ENCODE measurements around the gene USP17L21. TPM values are rescaled to one million over a fixed set of nuclear protein-coding genes. Genes with fewer than 3 reads are reported as not detected.
"Not testable (repeated sequence)": the region's sequence is repeated elsewhere in the genome, so short reads cannot be mapped to it uniquely, and the experiment has no call there.

Gene USP17L21, protein sequence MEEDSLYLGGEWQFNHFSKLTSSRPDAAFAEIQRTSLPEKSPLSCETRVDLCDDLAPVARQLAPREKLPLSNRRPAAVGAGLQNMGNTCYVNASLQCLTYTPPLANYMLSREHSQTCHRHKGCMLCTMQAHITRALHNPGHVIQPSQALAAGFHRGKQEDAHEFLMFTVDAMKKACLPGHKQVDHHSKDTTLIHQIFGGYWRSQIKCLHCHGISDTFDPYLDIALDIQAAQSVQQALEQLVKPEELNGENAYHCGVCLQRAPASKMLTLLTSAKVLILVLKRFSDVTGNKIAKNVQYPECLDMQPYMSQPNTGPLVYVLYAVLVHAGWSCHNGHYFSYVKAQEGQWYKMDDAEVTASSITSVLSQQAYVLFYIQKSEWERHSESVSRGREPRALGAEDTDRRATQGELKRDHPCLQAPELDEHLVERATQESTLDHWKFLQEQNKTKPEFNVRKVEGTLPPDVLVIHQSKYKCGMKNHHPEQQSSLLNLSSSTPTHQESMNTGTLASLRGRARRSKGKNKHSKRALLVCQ
- total RNA-seq (2014; rRNA removed; shearing (Covaris generic); ENCODE audit: low replicate concordance) = not detected in 2 replicates

DNA sequence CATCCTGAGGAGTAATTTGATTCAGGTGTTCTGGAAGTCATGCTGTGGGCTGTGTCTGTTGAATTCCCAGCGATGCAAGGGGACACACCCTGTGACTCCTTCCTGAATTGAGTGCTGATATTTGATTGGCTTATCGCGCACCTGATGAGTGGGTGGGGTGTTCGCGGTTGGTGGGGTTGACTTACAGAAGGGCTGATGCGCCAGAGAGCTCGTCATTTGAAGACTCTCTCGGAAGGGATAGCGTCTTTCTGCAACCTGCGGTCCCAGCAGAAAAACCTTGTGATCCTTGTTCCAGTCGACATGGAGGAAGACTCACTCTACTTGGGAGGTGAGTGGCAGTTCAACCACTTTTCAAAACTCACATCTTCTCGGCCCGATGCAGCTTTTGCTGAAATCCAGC, at the start of gene USP17L21:
Gene USP17L21, plus strand, starts transcription at position 301 of the 400 bp plus-strand sequence. Its CDS starts 0 bp downstream, at position 301.
- not testable (repeated sequence) for H3K27ac ChIP-seq (ENCODE audit: low read length); DNase-seq; H3K4me1 ChIP-seq (ENCODE audit: low read length); H4K20me1 ChIP-seq (ENCODE audit: insufficient read depth, low read depth, low read length); H3K36me3 ChIP-seq (ENCODE audit: insufficient read depth, low read length); H3K79me2 ChIP-seq (ENCODE audit: low read length); H3K9ac ChIP-seq (ENCODE audit: low read length); H3K4me3 ChIP-seq (ENCODE audit: low read length); H3K9me2 ChIP-seq (replicated peaks; ENCODE audit: insufficient read depth, low read length); H3K4me2 ChIP-seq (ENCODE audit: low read depth, low read length, poor library complexity, severe bottlenecking); H3K27me3 ChIP-seq (ENCODE audit: low read length); H3K9me3 ChIP-seq (ENCODE audit: low read length); H2AFZ ChIP-seq (ENCODE audit: low read length)

DNA sequence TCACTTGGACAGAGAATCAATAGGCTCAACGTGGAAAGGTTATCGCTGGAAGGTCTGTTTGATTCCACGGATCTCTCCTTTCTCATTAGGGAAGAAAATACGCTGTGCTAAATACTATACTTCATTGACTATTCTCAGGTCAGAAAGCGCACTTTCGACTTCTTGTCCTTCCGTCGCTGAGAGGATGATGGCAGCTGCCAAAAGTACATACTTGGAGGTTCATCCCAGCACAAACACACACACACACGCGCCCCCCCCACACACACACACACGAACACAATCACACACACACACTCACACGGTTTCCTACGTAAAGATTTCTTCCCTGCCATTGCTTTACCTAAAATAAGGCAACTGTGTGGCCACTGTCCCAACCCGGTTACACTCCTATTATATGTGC, 48.0 kb upstream of the USP17L21 start:
- H3K36me3 ChIP-seq (ENCODE audit: insufficient read depth, low read length); H3K9me2 ChIP-seq (replicated peaks; ENCODE audit: insufficient read depth, low read length); H3K4me1 ChIP-seq (ENCODE audit: low read length); H3K4me3 ChIP-seq (ENCODE audit: low read length); H3K9ac ChIP-seq (ENCODE audit: low read length); H3K9me3 ChIP-seq (ENCODE audit: low read length); H3K27ac ChIP-seq (ENCODE audit: low read length); DNase-seq; H3K79me2 ChIP-seq (ENCODE audit: low read length); H4K20me1 ChIP-seq (ENCODE audit: insufficient read depth, low read depth, low read length); H2AFZ ChIP-seq (ENCODE audit: low read length); H3K27me3 ChIP-seq (ENCODE audit: low read length); H3K4me2 ChIP-seq (ENCODE audit: low read depth, low read length, poor library complexity, severe bottlenecking): not testable (repeated sequence)

DNA sequence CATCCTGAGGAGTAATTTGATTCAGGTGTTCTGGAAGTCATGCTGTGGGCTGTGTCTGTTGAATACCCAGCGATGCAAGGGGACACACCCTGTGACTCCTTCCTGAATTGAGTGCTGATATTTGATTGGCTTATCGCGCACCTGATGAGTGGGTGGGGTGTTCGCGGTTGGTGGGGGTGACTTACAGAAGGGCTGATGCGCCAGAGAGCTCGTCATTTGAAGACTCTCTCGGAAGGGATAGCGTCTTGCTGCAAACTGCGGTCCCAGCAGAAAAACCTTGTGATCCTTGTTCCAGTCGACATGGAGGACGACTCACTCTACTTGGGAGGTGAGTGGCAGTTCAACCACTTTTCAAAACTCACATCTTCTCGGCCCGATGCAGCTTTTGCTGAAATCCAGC, 47.6 kb upstream of the USP17L21 start, which contains the start of gene USP17L11:
Gene USP17L11, plus strand, starts transcription at position 301 of the 400 bp plus-strand sequence. Its CDS starts 0 bp downstream, at position 301.
- not testable (repeated sequence) for H3K4me3 ChIP-seq (ENCODE audit: low read length); DNase-seq; H3K4me2 ChIP-seq (ENCODE audit: low read depth, low read length, poor library complexity, severe bottlenecking); H3K36me3 ChIP-seq (ENCODE audit: insufficient read depth, low read length); H3K9me2 ChIP-seq (replicated peaks; ENCODE audit: insufficient read depth, low read length); H3K27me3 ChIP-seq (ENCODE audit: low read length); H3K79me2 ChIP-seq (ENCODE audit: low read length); H4K20me1 ChIP-seq (ENCODE audit: insufficient read depth, low read depth, low read length); H3K4me1 ChIP-seq (ENCODE audit: low read length); H3K9me3 ChIP-seq (ENCODE audit: low read length); H2AFZ ChIP-seq (ENCODE audit: low read length); H3K27ac ChIP-seq (ENCODE audit: low read length); H3K9ac ChIP-seq (ENCODE audit: low read length)

DNA sequence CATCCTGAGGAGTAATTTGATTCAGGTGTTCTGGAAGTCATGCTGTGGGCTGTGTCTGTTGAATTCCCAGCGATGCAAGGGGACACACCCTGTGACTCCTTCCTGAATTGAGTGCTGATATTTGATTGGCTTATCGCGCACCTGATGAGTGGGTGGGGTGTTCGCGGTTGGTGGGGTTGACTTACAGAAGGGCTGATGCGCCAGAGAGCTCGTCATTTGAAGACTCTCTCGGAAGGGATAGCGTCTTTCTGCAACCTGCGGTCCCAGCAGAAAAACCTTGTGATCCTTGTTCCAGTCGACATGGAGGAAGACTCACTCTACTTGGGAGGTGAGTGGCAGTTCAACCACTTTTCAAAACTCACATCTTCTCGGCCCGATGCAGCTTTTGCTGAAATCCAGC, 42.8 kb upstream of the USP17L21 start, which contains the start of gene USP17L12:
Gene USP17L12, plus strand, starts transcription at position 301 of the 400 bp plus-strand sequence. Its CDS starts 0 bp downstream, at position 301.
- H3K27me3 ChIP-seq (ENCODE audit: low read length); DNase-seq; H4K20me1 ChIP-seq (ENCODE audit: insufficient read depth, low read depth, low read length); H3K27ac ChIP-seq (ENCODE audit: low read length); H2AFZ ChIP-seq (ENCODE audit: low read length); H3K79me2 ChIP-seq (ENCODE audit: low read length); H3K9me3 ChIP-seq (ENCODE audit: low read length); H3K4me2 ChIP-seq (ENCODE audit: low read depth, low read length, poor library complexity, severe bottlenecking); H3K4me3 ChIP-seq (ENCODE audit: low read length); H3K9ac ChIP-seq (ENCODE audit: low read length); H3K9me2 ChIP-seq (replicated peaks; ENCODE audit: insufficient read depth, low read length); H3K36me3 ChIP-seq (ENCODE audit: insufficient read depth, low read length); H3K4me1 ChIP-seq (ENCODE audit: low read length): not testable (repeated sequence)

DNA sequence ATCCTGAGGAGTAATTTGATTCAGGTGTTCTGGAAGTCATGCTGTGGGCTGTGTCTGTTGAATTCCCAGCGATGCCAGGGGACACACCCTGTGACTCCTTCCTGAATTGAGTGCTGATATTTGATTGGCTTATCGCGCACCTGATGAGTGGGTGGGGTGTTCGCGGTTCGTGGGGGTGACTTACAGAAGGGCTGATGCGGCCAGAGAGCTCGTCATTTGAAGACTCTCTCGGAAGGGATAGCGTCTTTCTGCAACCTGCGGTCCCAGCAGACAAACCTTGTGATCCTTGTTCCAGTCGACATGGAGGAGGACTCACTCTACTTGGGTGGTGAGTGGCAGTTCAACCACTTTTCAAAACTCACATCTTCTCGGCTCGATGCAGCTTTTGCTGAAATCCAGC, 38.1 kb upstream of the USP17L21 start, which contains the start of gene USP17L13:
Gene USP17L13, plus strand, starts transcription at position 301 of the 400 bp plus-strand sequence. Its CDS starts 0 bp downstream, at position 301.
- not testable (repeated sequence) for DNase-seq; H3K4me2 ChIP-seq (ENCODE audit: low read depth, low read length, poor library complexity, severe bottlenecking); H3K4me1 ChIP-seq (ENCODE audit: low read length); H3K27ac ChIP-seq (ENCODE audit: low read length); H3K36me3 ChIP-seq (ENCODE audit: insufficient read depth, low read length); H3K9me2 ChIP-seq (replicated peaks; ENCODE audit: insufficient read depth, low read length); H3K9ac ChIP-seq (ENCODE audit: low read length); H2AFZ ChIP-seq (ENCODE audit: low read length); H4K20me1 ChIP-seq (ENCODE audit: insufficient read depth, low read depth, low read length); H3K9me3 ChIP-seq (ENCODE audit: low read length); H3K4me3 ChIP-seq (ENCODE audit: low read length); H3K27me3 ChIP-seq (ENCODE audit: low read length); H3K79me2 ChIP-seq (ENCODE audit: low read length)

DNA sequence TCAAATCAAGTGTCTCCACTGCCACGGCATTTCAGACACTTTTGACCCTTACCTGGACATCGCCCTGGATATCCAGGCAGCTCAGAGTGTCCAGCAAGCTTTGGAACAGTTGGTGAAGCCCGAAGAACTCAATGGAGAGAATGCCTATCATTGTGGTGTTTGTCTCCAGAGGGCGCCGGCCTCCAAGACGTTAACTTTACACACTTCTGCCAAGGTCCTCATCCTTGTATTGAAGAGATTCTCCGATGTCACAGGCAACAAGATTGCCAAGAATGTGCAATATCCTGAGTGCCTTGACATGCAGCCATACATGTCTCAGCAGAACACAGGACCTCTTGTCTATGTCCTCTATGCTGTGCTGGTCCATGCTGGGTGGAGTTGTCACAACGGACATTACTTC, 32.4 kb upstream of the USP17L21 start:
- not testable (repeated sequence) for H3K9ac ChIP-seq (ENCODE audit: low read length); H3K4me3 ChIP-seq (ENCODE audit: low read length); H3K4me1 ChIP-seq (ENCODE audit: low read length); H3K27ac ChIP-seq (ENCODE audit: low read length); H4K20me1 ChIP-seq (ENCODE audit: insufficient read depth, low read depth, low read length); H3K36me3 ChIP-seq (ENCODE audit: insufficient read depth, low read length); H3K9me3 ChIP-seq (ENCODE audit: low read length); H3K27me3 ChIP-seq (ENCODE audit: low read length); H3K9me2 ChIP-seq (replicated peaks; ENCODE audit: insufficient read depth, low read length); H3K79me2 ChIP-seq (ENCODE audit: low read length); H3K4me2 ChIP-seq (ENCODE audit: low read depth, low read length, poor library complexity, severe bottlenecking); H2AFZ ChIP-seq (ENCODE audit: low read length); DNase-seq

DNA sequence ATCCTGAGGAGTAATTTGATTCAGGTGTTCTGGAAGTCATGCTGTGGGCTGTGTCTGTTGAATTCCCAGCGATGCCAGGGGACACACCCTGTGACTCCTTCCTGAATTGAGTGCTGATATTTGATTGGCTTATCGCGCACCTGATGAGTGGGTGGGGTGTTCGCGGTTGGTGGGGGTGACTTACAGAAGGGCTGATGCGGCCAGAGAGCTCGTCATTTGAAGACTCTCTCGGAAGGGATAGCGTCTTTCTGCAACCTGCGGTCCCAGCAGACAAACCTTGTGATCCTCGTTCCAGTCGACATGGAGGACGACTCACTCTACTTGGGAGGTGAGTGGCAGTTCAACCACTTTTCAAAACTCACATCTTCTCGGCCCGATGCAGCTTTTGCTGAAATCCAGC, 28.6 kb upstream of the USP17L21 start, which contains the start of gene USP17L15:
Gene USP17L15, plus strand, starts transcription at position 301 of the 400 bp plus-strand sequence. Its CDS starts 0 bp downstream, at position 301.
- H2AFZ ChIP-seq (ENCODE audit: low read length); H3K4me3 ChIP-seq (ENCODE audit: low read length); H3K4me2 ChIP-seq (ENCODE audit: low read depth, low read length, poor library complexity, severe bottlenecking); H3K36me3 ChIP-seq (ENCODE audit: insufficient read depth, low read length); H3K27me3 ChIP-seq (ENCODE audit: low read length); H3K79me2 ChIP-seq (ENCODE audit: low read length); DNase-seq; H3K27ac ChIP-seq (ENCODE audit: low read length); H4K20me1 ChIP-seq (ENCODE audit: insufficient read depth, low read depth, low read length); H3K9me2 ChIP-seq (replicated peaks; ENCODE audit: insufficient read depth, low read length); H3K9me3 ChIP-seq (ENCODE audit: low read length); H3K4me1 ChIP-seq (ENCODE audit: low read length); H3K9ac ChIP-seq (ENCODE audit: low read length): not testable (repeated sequence)

DNA sequence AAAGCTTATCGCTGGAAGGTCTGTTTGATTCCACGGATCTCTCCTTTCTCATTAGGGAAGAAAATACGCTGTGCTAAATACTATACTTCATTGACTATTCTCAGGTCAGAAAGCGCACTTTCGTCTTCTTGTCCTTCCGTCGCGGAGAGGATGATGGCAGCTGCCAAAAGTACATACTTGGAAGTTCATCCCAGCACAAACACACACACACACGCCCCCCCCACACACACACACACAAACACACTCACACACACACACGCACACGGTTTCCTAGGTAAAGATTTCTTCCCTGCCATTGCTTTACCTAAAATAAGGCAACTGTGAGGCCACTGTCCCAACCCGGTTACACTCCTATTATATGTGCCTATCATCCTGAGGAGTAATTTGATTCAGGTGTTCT, 24.2 kb upstream of the USP17L21 start:
- not testable (repeated sequence) for DNase-seq; H3K9ac ChIP-seq (ENCODE audit: low read length); H3K27me3 ChIP-seq (ENCODE audit: low read length); H3K4me3 ChIP-seq (ENCODE audit: low read length); H3K36me3 ChIP-seq (ENCODE audit: insufficient read depth, low read length); H3K4me1 ChIP-seq (ENCODE audit: low read length); H2AFZ ChIP-seq (ENCODE audit: low read length); H3K9me3 ChIP-seq (ENCODE audit: low read length); H3K4me2 ChIP-seq (ENCODE audit: low read depth, low read length, poor library complexity, severe bottlenecking); H4K20me1 ChIP-seq (ENCODE audit: insufficient read depth, low read depth, low read length); H3K79me2 ChIP-seq (ENCODE audit: low read length); H3K27ac ChIP-seq (ENCODE audit: low read length); H3K9me2 ChIP-seq (replicated peaks; ENCODE audit: insufficient read depth, low read length)

Measured in Karpas-422 (cell line).